ENCODE measurements around the gene JSRP1.

DNA sequence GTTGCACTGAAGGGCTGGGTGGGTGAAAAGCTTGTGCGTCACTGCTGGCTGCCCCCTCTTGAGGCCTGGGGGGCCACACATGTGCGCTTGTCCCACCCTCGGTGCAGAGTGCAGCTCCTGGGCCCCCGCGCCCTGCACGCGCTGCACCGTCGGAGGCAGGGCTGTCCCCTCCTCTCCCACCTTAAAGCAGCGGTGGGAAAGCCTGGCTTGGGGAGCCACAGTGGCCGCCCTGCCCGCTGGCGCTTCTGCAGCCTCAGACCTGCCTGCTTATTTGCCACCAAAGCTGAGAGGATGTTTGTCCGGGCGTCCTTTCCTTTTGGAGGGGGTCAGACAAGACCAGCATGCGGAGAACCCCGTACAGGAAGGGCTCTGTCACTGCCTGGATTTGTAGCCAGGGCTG, 46.8 kb downstream of the JSRP1 start:
- TF ChIP-seq, protein P1, sequence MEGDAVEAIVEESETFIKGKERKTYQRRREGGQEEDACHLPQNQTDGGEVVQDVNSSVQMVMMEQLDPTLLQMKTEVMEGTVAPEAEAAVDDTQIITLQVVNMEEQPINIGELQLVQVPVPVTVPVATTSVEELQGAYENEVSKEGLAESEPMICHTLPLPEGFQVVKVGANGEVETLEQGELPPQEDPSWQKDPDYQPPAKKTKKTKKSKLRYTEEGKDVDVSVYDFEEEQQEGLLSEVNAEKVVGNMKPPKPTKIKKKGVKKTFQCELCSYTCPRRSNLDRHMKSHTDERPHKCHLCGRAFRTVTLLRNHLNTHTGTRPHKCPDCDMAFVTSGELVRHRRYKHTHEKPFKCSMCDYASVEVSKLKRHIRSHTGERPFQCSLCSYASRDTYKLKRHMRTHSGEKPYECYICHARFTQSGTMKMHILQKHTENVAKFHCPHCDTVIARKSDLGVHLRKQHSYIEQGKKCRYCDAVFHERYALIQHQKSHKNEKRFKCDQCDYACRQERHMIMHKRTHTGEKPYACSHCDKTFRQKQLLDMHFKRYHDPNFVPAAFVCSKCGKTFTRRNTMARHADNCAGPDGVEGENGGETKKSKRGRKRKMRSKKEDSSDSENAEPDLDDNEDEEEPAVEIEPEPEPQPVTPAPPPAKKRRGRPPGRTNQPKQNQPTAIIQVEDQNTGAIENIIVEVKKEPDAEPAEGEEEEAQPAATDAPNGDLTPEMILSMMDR (conservative IDR thresholded peaks at IDR 0.05 in 1 of 2, IDR thresholded peaks at IDR 0.05 in 1 of 2; ENCODE audit: low read depth in 1 of 2, low read length in 2 of 2): no peak
- no peak for TF ChIP-seq EZH2 (IDR thresholded peaks at IDR 0.05; ENCODE audit: low read length, missing control alignments)

Measured in fibroblast of lung (primary cell).